HL-60/S4 treated with phorbol 12-myristate 13-acetate at 8.2 ng/mL for 4 days and 3 days (cell line): ENCODE data around the gene NGEF.

Source experiments
- in situ Hi-C: fragments of 300-500 bp; cut with MboI; formaldehyde crosslinking; loops from 2 replicates; pipeline ENCODE4 v1.15.0; 2022; ENCODE audit warnings: low sequenced_read_pairs

Gene NGEF

GRCh38 chr2:233023007-233023760, 10.1 kb upstream of the NGEF start:
- in situ Hi-C loops, result loop anchor here (10.0 kb wide), 1 partner anchor 158 kb away; no protein-coding TSS in a partner anchor

DNA sequence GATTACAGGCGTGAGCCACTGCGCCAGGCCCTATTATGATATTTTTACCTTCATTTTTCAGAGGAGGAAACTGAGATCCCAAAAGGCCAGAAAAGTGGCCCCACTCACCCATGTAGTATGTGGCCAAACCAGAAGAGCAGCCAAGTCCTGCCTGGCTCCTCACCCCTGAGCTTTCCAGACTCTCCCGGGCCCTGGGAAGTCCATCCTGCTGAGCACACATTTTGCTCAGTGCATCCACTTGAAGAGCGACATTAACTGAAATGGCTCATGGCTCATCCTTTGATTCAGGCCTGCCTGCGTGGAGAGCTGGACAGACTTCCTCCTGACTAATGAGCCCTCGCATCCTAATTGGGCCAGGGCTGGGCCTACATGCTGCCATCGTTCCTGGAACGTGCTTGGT, 9.5 kb upstream of the NGEF start:
- in situ Hi-C loops, result loop anchor here (10.0 kb wide), 1 partner anchor 158 kb away; no protein-coding TSS in a partner anchor

- in situ Hi-C loops, result loop anchor here (10.0 kb wide), 1 partner anchor 157 kb away; no protein-coding TSS in a partner anchor
These were observed 8.7 kb upstream of the NGEF start for GRCh38 chr2:233021771-233022170.

GRCh38 chr2:233020454-233020853, 7.4 kb upstream of the NGEF start:
- in situ Hi-C loops, result loop anchor here (10.0 kb wide), 1 partner anchor 156 kb away; no protein-coding TSS in a partner anchor

GRCh38 chr2:233019610-233020009, 6.6 kb upstream of the NGEF start:
- in situ Hi-C loops, result loop anchor here (10.0 kb wide), 1 partner anchor 155 kb away; no protein-coding TSS in a partner anchor

DNA sequence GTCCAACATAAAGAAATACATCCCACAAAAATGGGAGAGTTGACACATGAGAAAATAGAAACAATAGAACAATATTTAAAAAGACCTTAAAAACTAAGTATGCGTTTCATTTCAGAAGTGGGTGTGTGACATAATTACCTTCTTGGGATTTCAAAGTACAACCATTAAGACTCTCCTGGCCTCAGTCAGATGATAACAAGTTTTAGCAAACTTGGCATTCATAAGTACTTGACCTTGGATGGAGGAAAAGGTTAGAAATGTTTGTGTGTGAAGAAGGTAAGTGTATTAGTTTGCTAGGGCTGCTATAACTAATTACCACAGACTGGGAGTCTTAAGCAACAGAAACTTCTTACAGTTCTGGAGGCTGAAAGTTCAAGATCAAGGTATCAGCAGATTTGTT, 4.9 kb upstream of the NGEF start:
- in situ Hi-C loops, result no loop called here

DNA sequence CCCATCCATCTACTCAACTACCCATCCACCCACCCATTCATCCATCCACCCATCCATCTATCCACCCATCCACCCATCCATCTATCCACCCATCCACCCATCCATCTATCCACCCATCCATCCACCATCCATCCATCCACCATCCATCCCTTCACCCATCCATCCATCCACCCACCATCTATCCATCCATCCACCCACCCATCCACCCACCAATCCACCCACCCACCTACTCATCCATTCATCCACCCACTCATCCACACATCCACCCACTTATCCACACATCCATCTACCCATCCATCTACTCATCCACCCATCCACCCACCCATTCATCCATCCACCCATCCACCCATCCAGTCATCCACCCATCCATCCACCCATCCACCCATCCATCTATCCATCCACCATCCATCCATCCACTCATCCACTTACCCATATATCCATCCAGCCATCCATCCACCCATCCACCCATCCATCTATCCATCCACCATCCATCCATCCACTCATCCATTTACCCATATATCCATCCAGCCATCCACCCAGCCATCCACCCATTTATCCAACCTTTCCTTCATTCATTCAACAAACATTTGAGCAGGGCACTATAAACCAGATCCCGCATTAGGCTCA, 2.1 kb upstream of the NGEF start:
- in situ Hi-C loops, result no loop called here

- in situ Hi-C loops, result no loop called here
These were observed 594 bp upstream of the NGEF start for GRCh38 chr2:233013650-233014049.

- in situ Hi-C loops, result no loop called here
These were observed 620 bp downstream of the NGEF start for GRCh38 chr2:233012301-233012971.

DNA sequence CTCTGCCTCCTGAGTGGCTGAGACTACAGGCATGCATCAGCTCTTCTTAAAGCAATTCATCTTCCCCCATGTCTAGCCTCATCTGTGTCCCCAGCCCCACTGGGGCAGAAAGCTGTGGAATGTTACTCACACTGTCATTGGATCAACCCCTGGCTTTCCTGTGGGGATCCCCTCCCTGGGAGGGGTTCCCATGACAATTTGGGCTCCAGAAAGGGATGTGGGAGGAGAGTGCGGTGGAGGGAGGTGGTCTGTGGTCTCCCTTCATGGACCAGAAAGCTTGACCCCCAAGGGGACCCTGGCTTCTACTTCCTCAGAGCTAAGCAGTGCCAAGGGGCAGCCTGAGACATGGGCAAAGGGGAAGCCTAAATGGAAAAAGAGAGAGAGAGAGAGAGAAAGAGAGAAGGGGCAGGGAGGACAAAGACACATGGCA, 1.3 kb downstream of the NGEF start:
- in situ Hi-C loops, result no loop called here

- in situ Hi-C loops, result no loop called here
These were observed 1.8 kb downstream of the NGEF start for GRCh38 chr2:233011268-233011650.

- in situ Hi-C loops, result no loop called here
These were observed 2.3 kb downstream of the NGEF start for GRCh38 chr2:233010569-233011267.

DNA sequence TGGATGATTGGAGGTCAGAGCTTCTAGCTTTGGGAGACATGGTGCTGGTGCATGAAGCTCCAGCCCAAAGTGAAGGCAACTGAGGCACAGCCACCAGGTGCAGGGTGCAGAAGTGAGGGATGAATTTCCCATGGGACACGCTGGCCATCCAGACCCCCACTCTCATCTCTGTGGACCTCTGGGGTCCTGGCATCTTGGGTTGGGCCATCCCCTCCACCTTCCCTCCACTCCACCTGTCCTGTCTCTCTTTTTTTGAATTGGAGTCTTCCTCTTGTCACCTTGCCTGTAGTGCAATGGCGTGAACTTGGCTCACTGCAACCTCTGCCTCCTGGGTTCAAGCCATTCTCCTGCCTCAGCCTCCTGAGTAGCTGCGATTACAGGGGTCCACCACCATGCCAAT, 3.4 kb downstream of the NGEF start:
- in situ Hi-C loops, result no loop called here

GRCh38 chr2:233007739-233008138, 5.3 kb downstream of the NGEF start:
- in situ Hi-C loops, result no loop called here

- in situ Hi-C loops, result no loop called here
These were observed 5.8 kb downstream of the NGEF start for GRCh38 chr2:233007270-233007669.

DNA sequence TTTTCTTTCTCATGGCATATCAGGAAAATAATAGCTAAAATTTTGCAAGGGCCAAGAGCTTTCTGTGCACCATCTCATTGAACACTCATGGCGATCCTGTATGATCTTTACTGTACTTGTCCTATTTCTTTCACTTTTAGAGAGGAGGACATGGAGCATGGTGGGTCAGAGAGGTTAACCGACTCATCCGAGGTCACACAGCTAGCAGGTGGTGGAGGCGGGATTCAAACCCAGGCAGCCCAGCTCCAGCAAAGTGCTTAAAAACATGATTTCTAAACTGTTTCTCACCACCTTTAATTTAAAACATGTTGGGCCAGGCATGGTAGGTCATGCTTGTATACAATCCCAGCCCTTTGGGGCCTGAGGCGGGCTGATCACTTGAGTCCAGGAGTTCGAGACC, 6.4 kb downstream of the NGEF start:
- in situ Hi-C loops, result no loop called here

GRCh38 chr2:233005096-233005495, 8.0 kb downstream of the NGEF start:
- in situ Hi-C loops, result no loop called here

DNA sequence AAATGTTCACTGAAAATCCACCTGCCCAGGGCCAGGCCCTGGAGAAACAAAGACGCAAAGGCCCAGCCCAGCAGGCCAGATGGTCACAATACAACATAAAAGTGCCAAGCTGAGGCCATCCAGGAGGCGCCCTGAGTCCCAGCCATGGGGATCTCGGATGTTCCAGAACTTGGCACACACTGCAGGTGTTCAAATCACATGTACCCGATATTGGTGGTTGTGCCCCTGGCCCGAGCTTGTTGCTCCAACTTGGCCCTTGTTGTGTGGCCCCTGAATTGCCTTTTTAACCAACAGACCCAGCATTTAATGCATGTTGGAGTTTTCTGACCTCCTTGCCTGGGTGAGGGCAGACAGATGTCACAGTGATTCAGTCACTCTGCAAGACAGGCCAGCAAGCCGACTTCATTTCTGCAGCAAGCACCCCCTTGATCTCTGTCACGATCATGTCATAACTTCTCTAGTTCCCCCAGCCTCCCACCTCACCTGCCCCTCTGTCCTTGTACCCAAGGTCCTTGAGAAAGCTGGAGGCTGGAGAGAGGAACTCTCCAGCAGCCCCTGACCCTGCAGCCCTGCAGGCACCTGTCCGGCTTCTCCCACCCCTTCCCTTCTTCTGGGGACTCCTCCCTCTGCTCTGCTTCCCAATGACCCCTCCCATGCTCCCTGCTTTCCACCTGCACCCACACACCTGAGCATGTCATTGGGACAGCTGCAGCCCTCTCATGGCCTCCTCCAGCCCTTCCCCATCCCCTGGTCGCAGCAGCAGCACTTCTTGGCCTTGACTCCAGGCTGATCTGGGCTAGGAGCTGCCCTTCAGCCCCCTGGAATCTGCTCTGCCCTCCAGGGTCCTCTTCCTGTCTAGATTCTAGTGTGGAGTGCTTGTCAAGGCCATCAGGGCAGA, 9.1 kb downstream of the NGEF start:
- in situ Hi-C loops, result no loop called here

GRCh38 chr2:233002829-233003657, 10.0 kb downstream of the NGEF start:
- in situ Hi-C loops, result no loop called here
